Esophagus (tissue), 2 donors: ENCODE measurements around the gene ZNF469. TPM values are rescaled to one million over a fixed set of nuclear protein-coding genes. Genes with fewer than 3 reads are reported as not detected.

Experiments used
- H3K27ac ChIP-seq, 2 donors: one replicate each; pipeline ENCODE4 v1.5.1; 2013; ENCODE audit warnings: low read depth in 2 of 2, mild to moderate bottlenecking in 2 of 2, inconsistent platforms in 1 of 2, low read length in 1 of 2, moderate library complexity in 1 of 2
- H3K27me3 ChIP-seq, 2 donors: one replicate each; pipeline ENCODE4 v1.6.1; 2013; ENCODE audit warnings: low read length in 2 of 2, control low read depth in 1 of 2, mild to moderate bottlenecking in 1 of 2; ENCODE audit not compliant: insufficient read depth in 2 of 2, control insufficient read depth in 1 of 2
- H3K36me3 ChIP-seq, 2 donors: one replicate each; pipeline ENCODE4 v1.6.1; 2013; ENCODE audit warnings: low read length in 1 of 2; ENCODE audit not compliant: control insufficient read depth in 2 of 2, insufficient read depth in 2 of 2
- H3K4me1 ChIP-seq, 2 donors: one replicate each; pipeline ENCODE4 v1.6.1; 2013; ENCODE audit warnings: low read length in 1 of 2; ENCODE audit not compliant: control insufficient read depth in 2 of 2, insufficient read depth in 2 of 2
- H3K4me3 ChIP-seq, 2 donors: one replicate each; pipeline ENCODE4 v1.5.1; 2013; ENCODE audit warnings: low read length in 2 of 2, mild to moderate bottlenecking in 2 of 2, low read depth in 1 of 2, moderate library complexity in 1 of 2
- H3K9me3 ChIP-seq, 2 donors: one replicate each; pipeline ENCODE4 v1.6.1; 2013; ENCODE audit warnings: mild to moderate bottlenecking in 2 of 2, low read depth in 1 of 2, low read length in 1 of 2, moderate library complexity in 1 of 2; ENCODE audit not compliant: control insufficient read depth in 2 of 2, insufficient read depth in 1 of 2
- WGBS, 2 donors: extraction: QIAGEN DNeasy Blood & Tissue Kit; methylation state at CpG; one replicate each; pipeline ENCODE4 v1.1.7; 2013; 5-methylcytosine and 5-hydroxymethylcytosine counted together
- polyA plus RNA-seq, 2 donors: library from polyadenylated mRNA; stranded (reverse); fragments of 200-250 nt; gene quantifications; one replicate each; pipeline ENCODE4 v1.2.3, GENCODE V29; 2013
- donor health status: healthy with polysubstance abuse.
- donor health status: Bipolar disorder and iron deficiency.

The ZNF469 gene
- polyA plus RNA-seq, 2 donors, result 0.04 to 0.06 TPM

DNA sequence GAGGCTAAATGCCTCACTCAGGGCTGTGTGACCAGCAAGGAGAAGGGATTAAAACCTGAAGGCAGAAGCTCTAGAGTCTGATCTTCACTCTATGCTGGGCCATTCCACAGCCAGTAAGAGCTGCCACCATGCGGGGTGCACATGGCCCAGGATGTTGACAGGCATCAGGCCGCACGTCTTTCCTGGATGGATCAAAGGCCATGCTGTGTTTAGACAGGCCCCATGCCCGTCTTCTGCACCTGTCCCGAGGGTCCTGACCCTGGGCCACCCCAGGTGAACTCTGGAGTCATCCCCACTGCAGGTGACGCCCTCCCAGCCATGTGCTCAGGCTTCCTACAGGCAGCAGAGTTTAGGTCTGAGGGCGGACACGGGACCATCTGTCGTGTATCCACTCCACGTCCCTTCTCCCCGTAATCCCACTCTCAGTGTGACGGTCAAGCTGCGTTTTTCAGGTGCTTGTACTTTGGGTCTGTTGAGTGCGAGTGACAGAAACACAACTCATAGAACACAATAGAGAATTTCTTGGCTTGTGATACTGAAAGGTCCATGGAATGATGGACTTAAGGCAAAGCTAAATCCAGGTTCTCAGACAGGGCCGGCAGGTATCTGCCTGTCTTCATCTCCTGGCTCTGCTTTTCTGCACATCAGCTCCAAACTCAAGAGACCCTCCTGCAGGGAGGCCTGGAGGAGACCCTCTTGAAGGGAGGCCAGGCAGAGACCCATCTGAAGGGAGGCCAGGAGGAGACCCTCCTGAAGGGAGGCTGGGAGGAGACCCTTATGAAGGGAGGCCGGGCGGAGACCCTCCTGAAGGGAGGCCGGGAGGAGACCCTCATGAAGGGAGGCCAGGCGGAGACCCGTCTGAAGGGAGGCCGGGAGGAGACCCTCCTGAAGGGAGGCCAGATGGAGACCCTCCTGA lies 13.2 kb downstream of the ZNF469 start:
- Histone ChIP-seq H3K27ac (no peak overlapping the region), H3K27me3 (no peaks in the 10 kb centered on the region), H3K4me1 (no peaks in the 10 kb centered on the region), H3K4me3 (no peak overlapping the region), H3K9me3 (peaks cover 0 to 2% of the 10 kb centered on the region in 2 donors), H3K36me3 (no peaks in the 10 kb centered on the region)
- 81 to 89% methylated on average over 21 of the region's 21 CpGs for WGBS, 2 donors

DNA sequence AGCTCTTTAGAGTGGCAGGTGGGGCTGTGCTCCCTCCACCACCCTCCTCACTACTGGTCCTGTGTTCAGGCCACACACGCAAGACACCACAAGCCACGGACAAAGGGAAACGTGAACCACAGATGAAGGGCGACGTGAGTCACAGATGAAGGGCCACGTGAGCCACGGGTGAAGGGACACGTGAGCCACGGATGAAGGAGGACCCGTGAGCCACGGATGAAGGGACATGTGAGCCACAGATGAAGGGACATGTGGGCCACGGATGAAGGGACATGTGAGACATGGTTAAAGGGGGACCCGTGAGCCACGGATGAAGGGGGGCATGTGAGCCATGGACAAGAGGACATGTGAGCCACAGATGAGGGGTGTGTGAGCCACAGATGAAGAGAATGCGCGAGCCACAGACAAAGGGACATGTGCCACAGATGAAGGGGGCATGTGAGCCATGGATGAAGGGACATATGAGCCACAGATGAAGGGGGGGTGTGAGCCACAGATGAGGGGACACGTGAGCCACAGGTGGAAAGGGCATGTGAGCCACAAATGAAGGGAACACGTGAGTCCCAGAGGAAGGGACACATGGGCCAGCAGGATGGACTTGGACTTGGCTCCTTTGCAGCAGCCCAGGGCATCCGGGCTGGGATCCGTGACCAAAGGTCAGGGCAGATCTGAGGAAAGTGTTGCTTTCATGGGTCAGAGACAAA lies 15.6 kb downstream of the ZNF469 start:
- Histone ChIP-seq H3K4me1 (no peaks in the 10 kb centered on the region), H3K36me3 (no peaks in the 10 kb centered on the region), H3K9me3 (peaks cover 0 to 2% of the 10 kb centered on the region in 2 donors), H3K27ac (no peak overlapping the region), H3K4me3 (no peak overlapping the region), H3K27me3 (no peaks in the 10 kb centered on the region)
- 84 to 94% methylated on average over 20 of the region's 20 CpGs for whole genome bisulfite sequencing, 2 donors

DNA sequence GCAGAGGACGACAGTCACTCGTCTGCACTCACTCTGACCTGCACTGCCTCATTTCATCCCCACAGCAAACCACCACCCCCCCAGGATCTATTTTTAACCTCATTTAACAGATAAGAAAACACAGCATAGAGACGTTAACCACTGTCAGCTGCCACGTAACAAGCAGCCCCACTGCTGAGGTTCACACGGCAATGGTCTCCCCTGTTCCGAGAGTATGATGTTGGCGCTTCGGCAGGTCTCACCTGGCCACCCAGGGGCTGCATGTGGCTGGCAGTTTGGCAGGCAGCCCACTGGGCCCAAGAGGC lies 16.1 kb downstream of the ZNF469 start:
- H3K4me1 ChIP-seq, result no peaks in the 10 kb centered on the region
- WGBS, 2 donors, result 73 to 90% methylated on average over 8 of the region's 8 CpGs
- peaks cover 0 to 2% of the 10 kb centered on the region in 2 donors for H3K9me3 ChIP-seq
- no peaks in the 10 kb centered on the region for H3K27me3 ChIP-seq
- H3K4me3 ChIP-seq, result no peak overlapping the region
- H3K36me3 ChIP-seq, result no peaks in the 10 kb centered on the region
- no peak overlapping the region for H3K27ac ChIP-seq

DNA sequence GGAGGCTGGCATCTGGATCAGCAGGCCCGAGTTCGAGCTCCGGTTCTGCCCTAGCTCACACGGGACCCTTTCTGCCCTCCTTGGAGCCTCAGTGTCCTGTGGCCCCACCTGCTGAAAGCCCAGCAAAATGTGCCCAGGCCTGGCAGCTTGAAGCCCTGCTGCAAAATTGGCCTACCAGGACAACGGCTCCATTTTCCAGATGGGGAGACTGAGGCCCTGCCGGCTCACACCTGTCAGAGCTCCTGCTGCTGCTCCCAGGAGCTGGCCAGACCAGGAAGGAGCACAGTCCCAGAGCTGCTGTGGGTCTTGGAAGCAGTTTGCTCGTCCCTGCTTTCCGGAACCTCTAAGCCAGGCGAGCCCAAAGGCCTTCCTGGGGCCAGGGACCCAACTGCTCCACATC lies 17.4 kb downstream of the ZNF469 start:
- 91 to 93% methylated on average over 9 of the region's 9 CpGs for WGBS, 2 donors
- no peaks in the 10 kb centered on the region for H3K36me3 ChIP-seq

DNA sequence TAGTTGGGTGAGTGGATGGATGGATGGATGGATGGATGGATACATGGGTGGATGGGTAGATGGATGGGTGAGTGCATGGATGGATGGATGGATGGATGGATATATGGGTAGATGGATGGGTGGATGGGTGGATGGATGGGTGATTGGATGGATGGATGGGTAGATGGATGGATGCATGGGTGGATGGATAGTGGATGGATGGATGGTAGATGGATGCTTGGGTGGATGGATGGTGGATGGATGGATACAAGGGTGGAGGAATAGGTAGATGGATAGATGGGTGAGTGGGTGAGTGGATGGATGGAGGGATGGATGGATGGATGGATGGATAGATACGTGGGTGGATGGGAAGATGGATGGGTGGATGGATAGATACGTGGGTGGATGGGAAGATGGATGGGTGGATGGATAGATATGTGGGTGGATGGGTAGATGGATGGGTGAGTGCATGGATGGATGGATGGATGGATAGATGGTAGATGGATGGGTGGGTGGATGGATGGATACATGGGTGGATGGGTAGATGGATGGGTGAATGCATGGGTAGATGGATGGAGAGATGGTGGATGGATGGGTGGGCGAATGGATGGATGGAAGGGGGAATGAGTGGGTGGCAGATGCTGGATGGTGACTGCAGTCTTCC lies 19.0 kb downstream of the ZNF469 start:
- H3K4me1 ChIP-seq, result no peaks in the 10 kb centered on the region
- no peak overlapping the region for H3K27ac ChIP-seq
- no peaks in the 10 kb centered on the region for H3K36me3 ChIP-seq
- H3K4me3 ChIP-seq, result no peak overlapping the region
- H3K9me3 ChIP-seq, result peaks cover 0 to 2% of the 10 kb centered on the region in 2 donors
- WGBS, 2 donors, result 81 to 87% methylated on average over 3 of the region's 3 CpGs
- H3K27me3 ChIP-seq, result no peaks in the 10 kb centered on the region

More for the DNA sequence above, 17.4 kb downstream of the ZNF469 start:
- Histone ChIP-seq H3K27me3 (no peaks in the 10 kb centered on the region), H3K4me1 (no peaks in the 10 kb centered on the region), H3K9me3 (peaks cover 0 to 2% of the 10 kb centered on the region in 2 donors), H3K4me3 (no peak overlapping the region), H3K27ac (no peak overlapping the region)

DNA sequence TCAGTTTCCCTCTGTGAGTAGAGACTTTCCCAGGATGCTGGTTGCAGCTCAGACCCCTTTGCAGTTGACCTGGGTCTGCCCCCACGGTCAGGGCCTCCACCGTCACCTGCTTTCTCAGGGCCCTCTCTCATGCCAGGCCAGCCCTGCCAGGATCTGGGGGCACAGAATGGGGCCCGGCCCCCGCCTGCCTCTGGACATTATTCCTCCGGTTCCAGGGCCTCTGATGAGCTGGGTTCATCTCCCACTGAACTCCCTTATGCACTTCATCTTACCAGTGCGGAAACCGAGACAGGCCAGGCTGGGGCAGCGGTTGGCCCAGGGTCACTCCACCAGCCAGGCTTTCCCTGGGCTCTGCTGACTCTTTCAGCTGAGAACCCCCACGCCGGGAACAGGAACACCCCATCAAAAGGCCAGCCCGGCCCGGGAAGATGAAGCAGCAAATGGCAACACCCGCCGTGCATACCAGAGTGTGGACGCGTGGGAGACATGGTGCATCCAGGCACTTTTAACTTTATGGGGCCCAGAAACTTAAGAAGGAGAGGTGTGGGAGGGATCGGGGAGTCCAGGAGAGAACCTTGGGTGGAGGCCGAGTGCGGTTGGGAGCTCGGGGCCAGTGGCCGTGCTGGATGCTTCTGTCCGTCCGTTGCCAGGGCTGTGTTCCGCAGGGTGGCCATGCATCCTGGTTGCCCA lies 19.9 kb downstream of the ZNF469 start:
- 75 to 76% methylated on average over 23 to 24 of the region's 24 CpGs for WGBS, 2 donors
- H3K36me3 ChIP-seq, result no peaks in the 10 kb centered on the region
- no peak overlapping the region for H3K4me3 ChIP-seq
- no peaks in the 10 kb centered on the region for H3K4me1 ChIP-seq
- H3K27me3 ChIP-seq, result no peaks in the 10 kb centered on the region
- peaks cover 0 to 2% of the 10 kb centered on the region in 2 donors for H3K9me3 ChIP-seq
- no peak overlapping the region for H3K27ac ChIP-seq

DNA sequence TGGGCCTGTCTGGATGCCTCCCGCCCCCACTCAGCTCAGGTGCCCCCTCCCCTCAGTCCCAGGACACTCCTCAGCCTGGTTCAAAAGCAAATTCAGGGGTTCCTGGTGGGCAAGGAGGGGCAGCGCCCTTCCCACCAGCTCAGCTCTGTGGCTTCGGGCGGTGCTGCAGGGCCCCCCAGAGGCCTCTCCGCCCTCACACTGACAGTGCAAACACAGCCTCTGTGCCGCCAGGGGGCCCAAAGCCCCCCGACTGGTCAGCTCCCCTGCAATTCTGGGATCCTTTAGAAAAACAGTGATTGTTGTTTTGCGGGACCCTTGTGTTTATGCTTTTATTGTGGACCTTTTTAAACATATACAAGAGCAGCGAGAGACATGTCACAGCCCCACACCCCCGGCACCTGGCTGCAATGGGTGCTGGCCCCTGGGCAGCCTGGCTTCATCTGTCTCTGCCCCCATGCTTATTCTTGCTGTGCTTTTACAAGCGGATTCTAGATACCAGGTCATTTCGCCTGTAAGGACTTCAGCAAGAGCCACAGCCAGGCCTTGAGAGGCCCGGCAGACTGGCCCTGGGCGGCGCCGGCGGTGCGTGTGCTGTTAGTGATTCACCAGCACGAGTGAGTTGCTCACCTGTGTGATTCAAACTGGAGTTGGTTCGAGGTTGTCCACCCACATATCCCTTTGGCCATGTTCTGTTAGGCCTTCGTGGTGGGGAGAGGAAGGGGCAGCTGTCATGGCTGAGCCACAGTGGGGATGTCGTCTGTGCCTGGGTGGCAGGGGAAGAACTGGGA lies 21.2 kb downstream of the ZNF469 start:
- no peak overlapping the region for H3K27ac ChIP-seq
- no peaks in the 10 kb centered on the region for H3K4me1 ChIP-seq
- H3K4me3 ChIP-seq, result no peak overlapping the region
- H3K27me3 ChIP-seq, result no peaks in the 10 kb centered on the region
- H3K36me3 ChIP-seq, result no peaks in the 10 kb centered on the region
- WGBS, 2 donors, result 77 to 79% methylated on average over 22 of the region's 22 CpGs
- H3K9me3 ChIP-seq, result no peaks in the 10 kb centered on the region

DNA sequence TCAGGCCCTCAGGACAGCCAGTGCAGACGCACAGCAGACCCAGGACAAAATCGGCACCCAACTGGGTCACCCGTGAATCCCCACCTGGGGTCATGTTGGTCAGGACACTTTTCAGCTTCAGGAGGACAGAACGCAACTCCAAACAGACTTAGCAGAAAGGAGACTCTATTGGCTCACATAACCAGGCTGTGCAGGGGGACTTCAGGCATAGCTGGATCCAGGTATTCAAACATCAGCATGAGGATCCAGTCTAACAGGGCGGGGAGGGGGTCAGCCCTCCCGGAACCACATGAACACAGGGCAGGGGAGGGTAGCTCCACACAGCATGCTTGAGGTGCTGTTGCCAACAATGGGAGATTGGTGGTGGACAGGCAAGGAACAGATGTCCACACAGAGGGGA lies 22.0 kb downstream of the ZNF469 start:
- Histone ChIP-seq H3K4me1 (no peaks in the 10 kb centered on the region), H3K4me3 (no peak overlapping the region), H3K9me3 (no peaks in the 10 kb centered on the region), H3K36me3 (no peaks in the 10 kb centered on the region), H3K27me3 (no peaks in the 10 kb centered on the region), H3K27ac (no peak overlapping the region)
- 84 to 92% methylated on average over 6 of the region's 6 CpGs for WGBS, 2 donors
